ENCODE data around the gene COL6A2. TPM values are rescaled to one million over a fixed set of nuclear protein-coding genes. Genes with fewer than 3 reads are reported as not detected.

COL6A2 gene
- total RNA-seq, 1 donor from 2014 or later = 20.5 TPM

- no peak for ATAC-seq
These were observed 81.0 kb downstream of the COL6A2 start for GRCh38 chr21:46178961-46179360.

Other genes starting within 250 kb of the COL6A2 start
- gene COL6A1, start 116.3 kb upstream of the COL6A2 start, total RNA-seq = 17.8 TPM
- gene FTCD, start 57.5 kb downstream of the COL6A2 start, total RNA-seq = 0.36 TPM
- 7.2 TPM for gene SPATC1L, start 86.3 kb downstream of the COL6A2 start, total RNA-seq
- gene LSS, start 130.7 kb downstream of the COL6A2 start, total RNA-seq = 92.6 TPM
- 53.6 TPM for gene MCM3AP, start 187.5 kb downstream of the COL6A2 start, total RNA-seq
- 11.9 TPM for gene YBEY, start 188.2 kb downstream of the COL6A2 start, total RNA-seq
- 4.7 TPM for gene C21orf58, start 225.8 kb downstream of the COL6A2 start, total RNA-seq
- 18.1 TPM for gene PCNT, start 226.0 kb downstream of the COL6A2 start, total RNA-seq